Amniotic stem cell (primary cell): Measurements from ENCODE around the gene GPNMB.
"Not testable (repeated sequence)": the region's sequence is repeated elsewhere in the genome, so short reads cannot be mapped to it uniquely, and the experiment has no call there.

Source experiments
- DNase-seq: peaks from one replicate; lab custom pipeline; 2025; lab: John Stamatoyannopoulos, UW

GPNMB gene

GRCh38 chr7:23246555-23246954, at the start of gene GPNMB:
TSS of gene GPNMB (plus strand) at chr7:23246775. CDS start at chr7:23246858, 83 bp downstream.
- DNase-seq: peak; percentile 89

- not testable (repeated sequence) for DNase-seq
Observed at GRCh38 chr7:23197745-23198144, 48.8 kb upstream of the GPNMB start.

GRCh38 chr7:23200331-23200730, 46.2 kb upstream of the GPNMB start:
- no peak for DNase-seq

- no peak for DNase-seq
Observed at GRCh38 chr7:23204241-23204640, 42.3 kb upstream of the GPNMB start.

- no peak for DNase-seq
Observed at GRCh38 chr7:23205577-23205908, 41.0 kb upstream of the GPNMB start.

- DNase-seq: no peak
Observed at GRCh38 chr7:23205909-23206767, 40.4 kb upstream of the GPNMB start.

GRCh38 chr7:23207021-23207420, 39.6 kb upstream of the GPNMB start:
- no peak for DNase-seq

- DNase-seq: no peak
Observed at GRCh38 chr7:23207884-23208283, 38.7 kb upstream of the GPNMB start.

GRCh38 chr7:23208316-23208715, 38.3 kb upstream of the GPNMB start:
- no peak for DNase-seq

GRCh38 chr7:23210506-23210905, 36.1 kb upstream of the GPNMB start:
- no peak for DNase-seq

- no peak for DNase-seq
Observed at GRCh38 chr7:23211589-23211988, 35.0 kb upstream of the GPNMB start.

GRCh38 chr7:23212395-23212794, 34.2 kb upstream of the GPNMB start:
- no peak for DNase-seq

- no peak for DNase-seq
Observed at GRCh38 chr7:23212841-23213240, 33.7 kb upstream of the GPNMB start.

- DNase-seq: no peak
Observed at GRCh38 chr7:23213755-23214154, 32.8 kb upstream of the GPNMB start.

GRCh38 chr7:23214423-23214822, 32.2 kb upstream of the GPNMB start:
- no peak for DNase-seq

GRCh38 chr7:23214938-23215337, 31.6 kb upstream of the GPNMB start:
- no peak for DNase-seq

- DNase-seq: no peak
Observed at GRCh38 chr7:23216021-23216420, 30.6 kb upstream of the GPNMB start.

- no peak for DNase-seq
Observed at GRCh38 chr7:23218196-23218595, 28.4 kb upstream of the GPNMB start.

GRCh38 chr7:23220690-23221305, 25.8 kb upstream of the GPNMB start:
- DNase-seq: no peak

GRCh38 chr7:23222439-23223030, 24.0 kb upstream of the GPNMB start:
- no peak for DNase-seq

GRCh38 chr7:23224364-23224763, 22.2 kb upstream of the GPNMB start:
- not testable (repeated sequence) for DNase-seq

GRCh38 chr7:23226844-23227450, 19.6 kb upstream of the GPNMB start:
- DNase-seq: no peak

- no peak for DNase-seq
Observed at GRCh38 chr7:23228412-23228811, 18.2 kb upstream of the GPNMB start.
